ENCODE results near the gene ATP2C2.

GRCh38 chr16:84326545-84326944 lies 41.8 kb upstream of the ATP2C2 start:
- TF ChIP-seq EZH2 (IDR thresholded peaks at IDR 0.05; ENCODE audit: low read length, unreplicated experiment) = no peak
- TF ChIP-seq, protein P1, sequence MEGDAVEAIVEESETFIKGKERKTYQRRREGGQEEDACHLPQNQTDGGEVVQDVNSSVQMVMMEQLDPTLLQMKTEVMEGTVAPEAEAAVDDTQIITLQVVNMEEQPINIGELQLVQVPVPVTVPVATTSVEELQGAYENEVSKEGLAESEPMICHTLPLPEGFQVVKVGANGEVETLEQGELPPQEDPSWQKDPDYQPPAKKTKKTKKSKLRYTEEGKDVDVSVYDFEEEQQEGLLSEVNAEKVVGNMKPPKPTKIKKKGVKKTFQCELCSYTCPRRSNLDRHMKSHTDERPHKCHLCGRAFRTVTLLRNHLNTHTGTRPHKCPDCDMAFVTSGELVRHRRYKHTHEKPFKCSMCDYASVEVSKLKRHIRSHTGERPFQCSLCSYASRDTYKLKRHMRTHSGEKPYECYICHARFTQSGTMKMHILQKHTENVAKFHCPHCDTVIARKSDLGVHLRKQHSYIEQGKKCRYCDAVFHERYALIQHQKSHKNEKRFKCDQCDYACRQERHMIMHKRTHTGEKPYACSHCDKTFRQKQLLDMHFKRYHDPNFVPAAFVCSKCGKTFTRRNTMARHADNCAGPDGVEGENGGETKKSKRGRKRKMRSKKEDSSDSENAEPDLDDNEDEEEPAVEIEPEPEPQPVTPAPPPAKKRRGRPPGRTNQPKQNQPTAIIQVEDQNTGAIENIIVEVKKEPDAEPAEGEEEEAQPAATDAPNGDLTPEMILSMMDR (conservative IDR thresholded peaks at IDR 0.05; ENCODE audit: low read depth, low read length) = no peak
